Ascending aorta (tissue), 2 donors: ENCODE measurements around the gene MSANTD7. TPM values are rescaled to one million over a fixed set of nuclear protein-coding genes. Genes with fewer than 3 reads are reported as not detected.

Experiments
- DNase-seq, 2 donors: peaks; one replicate each; pipeline ENCODE4 v3.0.0-alpha.2; 2019; ENCODE audit warnings: low spot score in 2 of 2
- H3K27ac ChIP-seq, 2 donors: fragments of 200-600 bp; sonication (generic); one replicate each; pipeline ENCODE4 v1.5.1; 2016 to 2017; ENCODE audit warnings: mild to moderate bottlenecking in 1 of 2
- H3K27me3 ChIP-seq: fragments of 200-600 bp; sonication (generic); one replicate; pipeline ENCODE4 v1.5.1; 2017
- H3K36me3 ChIP-seq, 2 donors: fragments of 200-600 bp; sonication (generic); one replicate each; pipeline ENCODE4 v1.5.1; 2016
- H3K4me1 ChIP-seq, 2 donors: fragments of 200-600 bp; sonication (generic); one replicate each; pipeline ENCODE4 v1.5.1; 2016 to 2017; ENCODE audit warnings: mild to moderate bottlenecking in 1 of 2
- H3K4me3 ChIP-seq, 2 donors: fragments of 200-600 bp; sonication (generic); one replicate each; pipeline ENCODE4 v1.5.1; 2016 to 2017; ENCODE audit warnings: mild to moderate bottlenecking in 1 of 2
- H3K9me3 ChIP-seq, 2 donors: fragments of 200-600 bp; sonication (generic); one replicate each; pipeline ENCODE4 v1.5.1; 2016
- intact Hi-C: fragments of 100-400 bp; cut with DNase I; formaldehyde crosslinking; loops from one replicate; pipeline ENCODE4 v1.15.1; 2023
- total RNA-seq: library from RNA; depleted of rRNA; stranded (reverse); fragments of >200 nt; gene quantifications from one replicate; pipeline ENCODE4 v1.1.0, GENCODE V29; 2016
- TF ChIP-seq, protein P1 (sequence below), 3 experiments: fragments of 200-600 bp in 2 of 3; fragments of 450-650 bp in 1 of 3; sonication (generic) in 2 of 3; IDR thresholded peaks; one replicate each; pipeline ENCODE4 v1.5.1; 2016 to 2019; ENCODE audit warnings: antibody characterized with exemption in 3 of 3, mild to moderate bottlenecking in 1 of 3, moderate library complexity in 1 of 3

Gene MSANTD7
- total RNA-seq, 1 donor from 2014 or later = 0.64 TPM

DNA sequence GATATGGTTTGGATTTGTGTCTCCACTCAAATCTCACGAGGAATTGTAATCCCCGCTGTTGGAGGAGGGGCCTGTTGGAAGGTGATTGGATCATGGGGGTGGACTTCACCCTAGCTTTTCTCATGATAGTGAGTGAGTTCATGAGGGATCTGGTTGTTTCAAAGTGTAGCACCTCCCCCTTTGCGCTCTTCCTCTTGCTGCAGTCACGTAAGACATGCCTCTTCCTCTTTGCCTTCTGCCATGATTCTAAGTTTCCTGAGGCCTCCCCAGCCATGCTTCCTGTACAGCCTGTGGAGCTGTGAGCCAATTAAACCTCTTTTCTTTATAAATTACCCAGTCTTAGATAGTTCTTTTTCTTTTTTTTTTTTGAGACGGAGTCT lies 17.3 kb upstream of the MSANTD7 start:
- Histone ChIP-seq H3K9me3 (no peaks in the 10 kb centered on the region), H3K36me3 (no peaks in the 10 kb centered on the region), H3K4me1 (peaks cover 0 to 3% of the 10 kb centered on the region in 2 donors), H3K27ac (no peak overlapping the region), H3K4me3 (no peak overlapping the region), H3K27me3 (no peaks in the 10 kb centered on the region)
- TF ChIP-seq, protein P1, sequence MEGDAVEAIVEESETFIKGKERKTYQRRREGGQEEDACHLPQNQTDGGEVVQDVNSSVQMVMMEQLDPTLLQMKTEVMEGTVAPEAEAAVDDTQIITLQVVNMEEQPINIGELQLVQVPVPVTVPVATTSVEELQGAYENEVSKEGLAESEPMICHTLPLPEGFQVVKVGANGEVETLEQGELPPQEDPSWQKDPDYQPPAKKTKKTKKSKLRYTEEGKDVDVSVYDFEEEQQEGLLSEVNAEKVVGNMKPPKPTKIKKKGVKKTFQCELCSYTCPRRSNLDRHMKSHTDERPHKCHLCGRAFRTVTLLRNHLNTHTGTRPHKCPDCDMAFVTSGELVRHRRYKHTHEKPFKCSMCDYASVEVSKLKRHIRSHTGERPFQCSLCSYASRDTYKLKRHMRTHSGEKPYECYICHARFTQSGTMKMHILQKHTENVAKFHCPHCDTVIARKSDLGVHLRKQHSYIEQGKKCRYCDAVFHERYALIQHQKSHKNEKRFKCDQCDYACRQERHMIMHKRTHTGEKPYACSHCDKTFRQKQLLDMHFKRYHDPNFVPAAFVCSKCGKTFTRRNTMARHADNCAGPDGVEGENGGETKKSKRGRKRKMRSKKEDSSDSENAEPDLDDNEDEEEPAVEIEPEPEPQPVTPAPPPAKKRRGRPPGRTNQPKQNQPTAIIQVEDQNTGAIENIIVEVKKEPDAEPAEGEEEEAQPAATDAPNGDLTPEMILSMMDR (IDR thresholded peaks at IDR 0.05) = no peak
- no peak for DNase-seq
- intact Hi-C loops = loop anchor here (5.0 kb wide), 2 partner anchors 68 to 283 kb away; no protein-coding TSS in a partner anchor

DNA sequence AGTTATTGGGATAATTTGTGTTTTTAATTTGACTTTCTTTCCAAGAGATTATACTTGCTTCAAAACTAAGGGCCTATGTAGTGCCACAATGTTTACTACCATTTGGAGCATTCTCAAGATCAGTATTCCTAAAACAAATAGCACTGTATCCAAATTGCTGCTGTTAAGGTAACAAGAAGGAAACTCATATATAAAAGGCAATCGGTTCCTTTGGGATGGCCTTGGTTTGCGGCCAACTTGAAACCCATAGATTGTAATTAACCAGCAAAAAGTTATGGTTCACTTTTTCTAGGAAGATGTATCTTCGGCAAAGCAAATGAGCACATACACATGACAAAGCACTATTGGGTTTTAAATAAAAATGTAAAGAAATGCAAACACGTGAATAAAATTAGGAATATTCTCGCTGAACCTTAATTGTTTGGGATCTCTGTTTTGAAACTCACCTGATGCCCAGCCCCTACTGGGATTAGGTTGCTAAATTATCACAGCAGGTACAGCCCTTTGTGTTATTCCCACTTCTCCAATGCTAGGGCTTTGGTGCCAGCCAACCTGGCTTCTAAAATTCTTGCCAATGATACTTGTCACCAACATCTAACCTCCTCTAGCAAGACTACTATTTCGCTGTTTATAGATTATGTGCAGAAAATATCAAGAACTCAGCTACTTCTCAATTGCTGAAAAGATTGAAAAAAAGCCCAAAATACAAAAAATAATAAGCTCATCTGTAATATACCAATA lies 16.3 kb upstream of the MSANTD7 start:
- intact Hi-C loops = loop anchor here (5.0 kb wide), 2 partner anchors 70 to 285 kb away; no protein-coding TSS in a partner anchor

DNA sequence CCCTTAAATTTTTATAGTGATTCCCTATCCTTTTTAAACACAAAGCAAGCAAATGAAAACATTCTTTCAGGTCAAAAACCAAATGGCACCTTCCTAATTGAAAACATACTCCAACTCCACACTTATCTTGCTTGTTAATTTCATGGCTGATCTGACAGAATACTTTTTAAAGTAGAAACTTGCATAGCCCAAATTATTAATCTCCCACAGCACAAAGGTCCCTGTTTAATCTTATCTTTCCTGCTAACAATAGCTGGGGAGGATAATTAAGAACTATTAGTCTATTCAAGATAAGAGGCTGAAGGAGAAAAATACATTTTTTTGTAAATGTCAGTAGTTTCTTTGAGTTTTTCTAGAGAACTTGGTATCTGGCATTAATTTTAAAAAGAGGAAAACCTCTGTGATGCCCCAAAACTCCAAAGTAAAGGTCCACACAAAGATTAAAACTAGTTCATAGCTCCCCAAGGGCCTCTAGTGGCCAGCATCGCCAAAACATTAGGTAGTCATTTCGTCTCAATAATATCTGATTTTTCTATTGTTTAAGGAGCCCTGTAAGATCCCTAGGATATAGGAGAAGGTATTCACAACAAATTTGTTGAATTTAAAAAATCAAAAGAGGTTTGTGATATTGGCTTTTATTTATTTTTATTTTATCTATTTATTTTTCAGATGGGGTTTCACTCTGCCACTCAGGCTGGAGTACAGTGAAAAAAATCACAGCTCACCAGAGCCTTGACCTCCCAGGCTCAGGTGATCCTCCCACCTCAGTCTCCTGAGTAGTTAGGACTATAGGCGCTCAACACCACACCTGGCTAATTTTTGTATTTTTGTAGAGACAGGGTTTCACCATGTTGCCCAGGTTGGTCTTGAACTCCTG lies 15.0 kb upstream of the MSANTD7 start:
- TF ChIP-seq, protein P1 (IDR thresholded peaks at IDR 0.05) = peak; percentile 37 to 55 (median 49)
- Histone ChIP-seq H3K4me1 (peaks cover 0 to 3% of the 10 kb centered on the region in 2 donors), H3K27me3 (no peaks in the 10 kb centered on the region), H3K36me3 (no peaks in the 10 kb centered on the region), H3K4me3 (no peak overlapping the region), H3K27ac (no peak overlapping the region), H3K9me3 (no peaks in the 10 kb centered on the region)
- intact Hi-C loops = loop anchor here (1.0 to 5.0 kb wide), 3 partner anchors 71 to 324 kb away; no protein-coding TSS in a partner anchor
- no peak for DNase-seq

More for the DNA sequence above, 16.3 kb upstream of the MSANTD7 start:
- TF ChIP-seq, protein P1 (IDR thresholded peaks at IDR 0.05) = no peak
- H3K4me1 ChIP-seq = peaks cover 0 to 3% of the 10 kb centered on the region in 2 donors
- H3K9me3 ChIP-seq = no peaks in the 10 kb centered on the region
- H3K36me3 ChIP-seq = no peaks in the 10 kb centered on the region
- H3K4me3 ChIP-seq = no peak overlapping the region
- no peaks in the 10 kb centered on the region for H3K27me3 ChIP-seq
- no peak for DNase-seq
- H3K27ac ChIP-seq = no peak overlapping the region

DNA sequence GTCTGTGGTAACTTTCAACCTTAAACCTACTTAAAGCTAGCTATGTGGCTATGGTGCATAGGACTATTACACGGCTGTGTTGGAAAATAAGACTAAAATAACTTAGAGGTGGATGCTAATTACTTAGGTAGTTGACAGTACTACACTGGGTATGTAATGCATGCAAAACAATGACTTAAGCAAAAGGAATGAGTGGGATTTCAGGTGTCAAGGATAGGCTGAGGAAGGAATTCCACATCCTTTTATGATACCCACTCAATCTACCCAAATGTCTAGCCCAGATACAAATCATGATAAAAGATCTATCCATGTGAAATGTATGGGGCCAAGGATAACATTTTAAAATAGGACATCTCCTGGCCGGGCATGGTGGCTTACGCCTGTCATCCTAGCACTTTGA lies 14.1 kb upstream of the MSANTD7 start:
- no peaks in the 10 kb centered on the region for H3K36me3 ChIP-seq
- no peak for DNase-seq
- H3K27ac ChIP-seq = no peak overlapping the region
- H3K9me3 ChIP-seq = no peaks in the 10 kb centered on the region
- H3K4me1 ChIP-seq = peaks cover 0 to 3% of the 10 kb centered on the region in 2 donors
- TF ChIP-seq, protein P1 (IDR thresholded peaks at IDR 0.05) = no peak
- no peaks in the 10 kb centered on the region for H3K27me3 ChIP-seq
- no peak overlapping the region for H3K4me3 ChIP-seq
- intact Hi-C loops = loop anchor here (1.0 to 5.0 kb wide), 3 partner anchors 72 to 325 kb away; no protein-coding TSS in a partner anchor

DNA sequence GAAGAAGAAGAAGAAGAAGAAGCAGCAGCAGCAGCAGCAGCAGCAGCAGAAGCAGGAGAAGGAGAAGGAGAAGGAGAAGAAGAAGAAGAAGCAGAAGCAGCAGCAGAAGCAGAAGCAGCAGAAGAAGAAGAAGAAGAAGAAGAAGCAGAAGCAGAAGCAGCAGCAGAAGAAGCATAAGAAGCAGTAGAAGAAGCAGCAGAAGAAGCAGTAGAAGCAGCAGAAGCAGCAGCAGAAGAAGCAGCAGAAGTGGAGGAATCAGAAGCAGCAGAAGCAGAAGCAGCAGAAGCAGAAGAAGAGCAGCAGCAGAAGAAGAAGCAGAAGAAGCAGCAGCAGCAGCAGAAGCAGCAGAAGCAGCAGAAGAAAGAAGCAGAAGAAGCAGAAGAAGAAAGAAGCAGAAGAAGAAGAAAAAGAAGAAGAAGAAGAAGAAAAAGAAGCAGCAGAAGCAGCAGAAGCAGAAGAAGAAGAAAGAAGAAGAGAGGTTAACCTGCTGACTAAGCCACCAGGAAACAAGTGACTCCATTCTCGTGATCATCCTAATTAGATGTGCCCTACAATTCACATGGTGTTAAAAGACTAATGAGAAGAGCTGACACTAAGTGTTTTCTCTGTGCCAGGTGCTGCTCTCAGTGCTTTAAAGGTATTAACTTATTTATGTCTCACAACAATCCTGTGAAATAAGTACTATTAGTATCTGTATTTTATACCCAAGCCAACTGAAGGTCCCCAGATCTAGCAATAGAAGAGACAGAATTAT lies 11.9 kb upstream of the MSANTD7 start:
- Histone ChIP-seq H3K4me3 (no peak overlapping the region), H3K4me1 (no peaks in the 10 kb centered on the region), H3K27ac (no peak overlapping the region), H3K27me3 (no peaks in the 10 kb centered on the region), H3K36me3 (no peaks in the 10 kb centered on the region), H3K9me3 (no peaks in the 10 kb centered on the region)
- TF ChIP-seq, protein P1 (IDR thresholded peaks at IDR 0.05) = no peak
- intact Hi-C loops = no loop called here
- no peak for DNase-seq
